Fibroblast of peridontal ligament (primary cell): ENCODE results near the gene AGO1.

Experiments
- DNase-seq: peaks from one replicate; pipeline ENCODE4 v3.0.0-alpha.2; 2010; ENCODE audit errors: extremely low read depth

AGO1 gene

DNA sequence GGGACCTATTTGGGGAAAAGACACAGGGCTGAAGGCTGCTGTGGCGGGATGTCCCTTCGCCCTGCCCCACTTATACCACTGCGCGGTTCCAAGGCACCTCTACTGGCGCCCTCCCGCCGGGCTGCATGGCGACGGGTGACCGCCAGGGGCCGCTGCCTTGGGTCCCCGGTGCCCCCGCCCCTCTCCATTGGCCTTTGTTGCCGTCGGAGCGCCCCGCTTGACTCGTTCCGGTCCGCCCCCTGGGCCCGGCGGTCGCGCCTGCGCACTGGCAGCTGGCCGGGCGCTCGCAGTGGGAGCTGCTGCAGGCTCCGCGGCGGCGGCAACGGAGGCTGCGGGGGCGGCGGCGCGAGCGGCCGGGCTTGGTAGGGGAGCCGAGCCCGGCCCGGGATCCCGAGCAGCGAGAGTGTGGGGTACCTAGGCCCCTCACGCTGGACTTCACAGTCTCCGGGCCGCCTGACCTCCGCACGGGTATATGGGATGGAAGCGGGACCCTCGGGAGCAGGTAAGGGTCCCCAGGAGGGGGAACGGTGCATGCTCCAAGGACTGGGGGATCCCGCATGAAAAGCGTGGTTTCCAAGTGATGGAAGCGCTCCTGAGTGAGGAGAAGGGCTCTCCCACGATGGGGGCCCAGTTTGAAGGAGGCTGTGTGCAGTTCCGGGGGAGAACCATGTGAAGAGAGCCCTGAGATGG lies at the start of gene AGO1:
TSS of gene AGO1 (plus strand) at position 265 of the 690 bp plus-strand sequence. CDS start at position 478, 213 bp downstream.
- peak; percentile 84 for DNase-seq

- no peak for DNase-seq
Measured at GRCh38 chr1:35833395-35833794, 49.6 kb upstream of the AGO1 start.

GRCh38 chr1:35834218-35834617 lies 48.8 kb upstream of the AGO1 start:
- no peak for DNase-seq

- DNase-seq, result no peak
Measured at GRCh38 chr1:35835398-35835797, 47.6 kb upstream of the AGO1 start.

- no peak for DNase-seq
Measured at GRCh38 chr1:35836734-35837133, 46.3 kb upstream of the AGO1 start.

GRCh38 chr1:35838693-35839245 lies 44.2 kb upstream of the AGO1 start:
- no peak for DNase-seq

GRCh38 chr1:35844826-35845225 lies 38.2 kb upstream of the AGO1 start:
- peak; percentile 5 for DNase-seq

DNA sequence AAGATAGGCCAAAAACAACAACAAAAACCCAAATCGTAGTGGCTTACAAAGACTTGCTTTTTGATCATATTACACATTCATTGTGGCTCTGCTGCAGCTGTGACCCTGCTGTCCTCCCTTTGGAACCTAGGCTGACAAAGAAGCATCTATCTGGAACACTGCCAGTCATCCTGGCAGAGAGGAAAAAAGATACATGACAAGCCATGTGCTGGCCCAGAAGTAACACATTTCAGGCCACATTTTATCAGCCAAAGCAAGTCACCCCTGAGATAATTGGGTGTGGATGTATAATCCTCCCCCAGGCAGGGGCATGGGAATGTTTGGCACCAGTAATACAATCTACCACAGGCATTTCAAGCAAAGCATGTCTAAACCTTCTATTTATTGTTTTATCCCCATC lies 37.2 kb upstream of the AGO1 start:
- DNase-seq, result peak; percentile 38

- no peak for DNase-seq
Measured at GRCh38 chr1:35847935-35848565, 35.0 kb upstream of the AGO1 start.

DNA sequence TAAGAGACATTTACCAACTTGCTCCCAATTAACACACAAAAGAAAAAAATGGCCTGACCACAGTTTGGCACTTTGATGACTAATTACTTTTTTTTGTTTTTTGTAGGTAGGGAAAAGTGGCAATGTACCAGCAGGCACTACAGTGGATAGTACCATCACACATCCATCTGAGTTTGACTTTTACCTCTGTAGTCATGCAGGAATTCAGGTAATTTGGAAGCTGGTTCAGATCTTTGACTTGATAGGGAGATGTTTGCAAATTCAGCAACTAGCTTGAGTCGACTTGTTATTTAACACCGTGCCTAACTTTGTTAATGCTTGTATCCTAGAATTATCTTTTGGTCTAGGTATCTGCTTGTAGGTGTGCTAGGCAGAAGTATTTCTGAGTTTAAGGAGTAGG lies 33.0 kb upstream of the AGO1 start:
- no peak for DNase-seq

DNA sequence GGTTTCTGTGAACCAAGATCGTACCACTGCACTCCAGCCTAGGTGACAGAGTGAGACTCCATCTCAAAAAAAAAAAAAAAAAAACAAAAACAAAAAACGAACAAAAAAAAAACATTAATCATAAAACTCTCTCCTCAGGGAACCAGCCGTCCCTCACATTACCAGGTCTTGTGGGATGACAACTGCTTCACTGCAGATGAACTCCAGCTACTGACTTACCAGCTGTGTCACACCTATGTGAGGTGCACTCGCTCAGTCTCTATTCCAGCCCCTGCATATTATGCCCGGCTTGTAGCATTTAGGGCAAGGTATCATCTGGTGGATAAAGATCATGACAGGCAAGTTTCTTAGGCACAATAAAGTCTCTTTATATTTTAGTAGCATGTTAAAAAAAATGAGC lies 32.3 kb upstream of the AGO1 start:
- DNase-seq, result no peak

- DNase-seq, result peak; percentile 79
Measured at GRCh38 chr1:35851132-35851869, 31.7 kb upstream of the AGO1 start.

- no peak for DNase-seq
Measured at GRCh38 chr1:35852241-35852640, 30.8 kb upstream of the AGO1 start.

GRCh38 chr1:35854989-35855700 lies 27.9 kb upstream of the AGO1 start:
- DNase-seq, result no peak

- no peak for DNase-seq
Measured at GRCh38 chr1:35856964-35857363, 26.0 kb upstream of the AGO1 start.

GRCh38 chr1:35857830-35858229 lies 25.2 kb upstream of the AGO1 start:
- peak; percentile 48 for DNase-seq

DNA sequence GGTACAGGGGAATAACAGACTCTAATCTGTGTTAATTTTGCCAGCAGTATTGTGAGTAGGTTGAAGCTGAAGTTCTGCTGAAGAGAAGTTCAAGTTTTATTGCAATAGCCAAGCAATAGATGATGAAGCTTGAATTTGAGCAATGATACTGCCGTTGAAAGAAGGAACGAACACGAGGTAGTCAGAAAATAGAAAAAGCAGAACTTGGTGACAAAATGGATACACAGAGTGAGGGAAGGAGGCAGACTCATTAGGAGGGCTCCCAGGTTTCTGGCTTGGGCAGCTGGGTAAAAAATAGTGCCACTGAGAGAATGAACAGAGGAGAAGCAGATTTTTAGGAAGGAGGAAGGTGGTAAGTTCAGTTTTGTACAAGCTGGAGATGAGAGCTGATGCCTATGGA lies 22.3 kb upstream of the AGO1 start:
- no peak for DNase-seq

DNA sequence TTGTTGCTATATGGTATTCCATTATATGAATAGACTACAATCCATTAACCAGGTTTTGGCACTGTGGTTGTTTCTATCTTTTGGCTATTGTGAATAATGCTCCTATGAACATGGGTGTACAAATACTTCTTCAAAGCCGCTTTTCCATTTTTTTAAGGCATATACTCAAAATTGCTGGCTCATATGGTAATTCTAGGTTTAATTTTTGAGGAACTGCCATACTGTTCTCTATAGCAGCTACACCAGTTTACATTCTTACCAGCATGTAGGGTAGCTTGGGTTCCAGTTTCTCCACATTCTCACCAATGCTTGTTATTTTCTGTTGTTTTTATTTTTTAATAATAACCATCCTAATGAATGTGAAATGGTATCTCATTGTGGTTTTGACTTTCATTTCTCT lies 19.9 kb upstream of the AGO1 start:
- no peak for DNase-seq

GRCh38 chr1:35863881-35864625 lies 19.0 kb upstream of the AGO1 start:
- no peak for DNase-seq

DNA sequence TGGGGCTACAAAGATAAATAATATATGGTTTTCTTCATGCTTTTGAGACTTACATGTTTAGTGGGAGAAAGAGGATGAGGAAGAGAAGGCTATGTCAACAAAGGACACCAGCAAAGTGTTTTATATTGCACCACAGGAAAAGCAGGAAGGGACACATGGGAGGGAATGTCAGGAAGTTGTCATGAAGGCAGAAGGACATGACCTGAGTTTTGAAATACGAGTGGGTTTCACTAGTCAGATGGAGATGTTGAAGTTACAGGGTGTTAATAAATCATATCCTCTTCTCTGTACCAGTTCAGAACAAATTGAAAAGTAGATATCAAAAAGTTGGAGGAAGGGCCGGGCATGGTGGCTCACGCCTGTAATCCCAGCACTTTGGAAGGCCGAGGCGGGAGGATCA lies 18.2 kb upstream of the AGO1 start:
- DNase-seq, result no peak

- no peak for DNase-seq
Measured at GRCh38 chr1:35866991-35867390, 16.0 kb upstream of the AGO1 start.
